Liver (tissue), 9 donors: ENCODE measurements around the gene NCAPD2. TPM values are rescaled to one million over a fixed set of nuclear protein-coding genes. Genes with fewer than 3 reads are reported as not detected.

Source experiments
- DNase-seq: peaks from one replicate; pipeline ENCODE4 v3.0.0-alpha.2; 2017; ENCODE audit warnings: low spot score
- H3K27ac ChIP-seq, 2 donors: one replicate each; pipeline ENCODE4 v1.7.0; 2013; ENCODE audit warnings: inconsistent platforms in 2 of 2, low read length in 2 of 2, control low read depth in 1 of 2, low read depth in 1 of 2, mild to moderate bottlenecking in 1 of 2
- H3K27me3 ChIP-seq, 4 donors: one replicate each; pipeline versions ENCODE4 v1.6.1 to v1.7.0; 2013; ENCODE audit warnings: low read length in 3 of 4, inconsistent platforms in 1 of 4, mild to moderate bottlenecking in 1 of 4, moderate library complexity in 1 of 4; ENCODE audit not compliant: control insufficient read depth in 4 of 4, insufficient read depth in 4 of 4
- H3K36me3 ChIP-seq, 4 donors: one replicate each; pipeline versions ENCODE4 v1.6.1 to v1.7.0; 2013; ENCODE audit warnings: low read length in 3 of 4, mild to moderate bottlenecking in 3 of 4, low read depth in 1 of 4, moderate library complexity in 1 of 4; ENCODE audit not compliant: control insufficient read depth in 4 of 4, insufficient read depth in 3 of 4
- H3K4me1 ChIP-seq, 4 donors: one replicate each; pipeline versions ENCODE4 v1.6.1 to v1.7.0; 2013; ENCODE audit warnings: low read length in 3 of 4, mild to moderate bottlenecking in 3 of 4, moderate library complexity in 1 of 4; ENCODE audit not compliant: control insufficient read depth in 4 of 4, insufficient read depth in 4 of 4
- H3K4me3 ChIP-seq, 3 donors: one replicate each; pipeline versions ENCODE4 v1.6.1 to v1.7.0; 2013; ENCODE audit warnings: low read length in 3 of 3, control low read depth in 1 of 3, low read depth in 1 of 3, mild to moderate bottlenecking in 1 of 3
- H3K9ac ChIP-seq, 2 donors: one replicate each; pipeline ENCODE4 v1.7.0; 2013; ENCODE audit warnings: low read length in 2 of 2, mild to moderate bottlenecking in 2 of 2, moderate library complexity in 2 of 2, control low read depth in 1 of 2, low read depth in 1 of 2
- H3K9me3 ChIP-seq, 4 donors: one replicate each; pipeline versions ENCODE4 v1.6.1 to v1.7.0; 2013; ENCODE audit warnings: low read length in 3 of 4; ENCODE audit not compliant: control insufficient read depth in 4 of 4
- EGR1 ChIP-seq, 2 donors: IDR thresholded peaks; 2 replicates each; pipeline ENCODE4 v1.6.1; 2016 to 2018; ENCODE audit warnings: antibody characterized with exemption in 2 of 2, low read depth in 2 of 2
- GABPA ChIP-seq, 2 donors: IDR thresholded peaks in 1 of 2; conservative IDR thresholded peaks in 1 of 2; 2 replicates each; pipeline ENCODE4 v1.6.1; 2016; ENCODE audit warnings: antibody characterized with exemption in 2 of 2, mild to moderate bottlenecking in 1 of 2, moderate library complexity in 1 of 2
- HNF4A ChIP-seq, 2 donors: conservative IDR thresholded peaks; 2 replicates each; pipeline ENCODE4 v1.6.1; 2016; ENCODE audit warnings: antibody characterized with exemption in 2 of 2, mild to moderate bottlenecking in 2 of 2
- HNF4G ChIP-seq: IDR thresholded peaks from 2 replicates; pipeline ENCODE4 v1.6.1; 2016; ENCODE audit warnings: antibody characterized with exemption
- JUND ChIP-seq, 2 donors: IDR thresholded peaks; 2 replicates each; pipeline ENCODE4 v1.6.1; 2016; ENCODE audit warnings: antibody characterized with exemption in 2 of 2
- NR2F2 ChIP-seq: IDR thresholded peaks from 2 replicates; pipeline ENCODE4 v1.6.1; 2016; ENCODE audit warnings: antibody characterized with exemption
- RXRA ChIP-seq, 2 donors: IDR thresholded peaks; 2 replicates each; pipeline ENCODE4 v1.6.1; 2017 to 2018; ENCODE audit warnings: antibody characterized with exemption in 2 of 2, mild to moderate bottlenecking in 1 of 2
- TAF1 ChIP-seq: conservative IDR thresholded peaks from 2 replicates; pipeline ENCODE4 v1.6.1; 2016; ENCODE audit warnings: antibody characterized with exemption, mild to moderate bottlenecking
- YY1 ChIP-seq: IDR thresholded peaks from 2 replicates; pipeline ENCODE4 v1.6.1; 2016; ENCODE audit warnings: antibody characterized with exemption, mild to moderate bottlenecking
- WGBS: extraction: QIAGEN DNeasy Blood & Tissue Kit; methylation state at CpG from one replicate; pipeline ENCODE4 v1.1.7; 2013; 5-methylcytosine and 5-hydroxymethylcytosine counted together
- polyA plus RNA-seq, 2 donors: library from polyadenylated mRNA; stranded (reverse) in 1 of 2; unstranded in 1 of 2; fragments of 200-250 nt in 1 of 2; fragments of >200 nt in 1 of 2; fragmentation: Nextera tagmentation in 1 of 2; extraction: Ambion mirVana in 1 of 2; gene quantifications; one replicate each; pipeline versions ENCODE4 v1.2.1 to v1.2.3, GENCODE V29; 2013 to 2015
- total RNA-seq, 2 donors: library from RNA; depleted of rRNA; stranded (reverse); fragments of >200 nt; gene quantifications; one replicate each; pipeline ENCODE4 v1.2.3, GENCODE V29; 2014
- TF ChIP-seq, protein P1 (sequence below): IDR thresholded peaks from 2 replicates; pipeline ENCODE4 v1.6.1; 2016; ENCODE audit warnings: antibody characterized with exemption, mild to moderate bottlenecking
- TF ChIP-seq, protein P2 (sequence below): IDR thresholded peaks from 2 replicates; pipeline ENCODE4 v1.6.1; 2016; ENCODE audit warnings: antibody characterized with exemption
- TF ChIP-seq, protein P3 (sequence below): fragments of 150-350 bp; IDR thresholded peaks from 2 replicates; pipeline ENCODE4 v1.5.1; 2017; ENCODE audit warnings: improper control_type of control experiment, low read depth, low read length; ENCODE audit not compliant: missing input control
- TF ChIP-seq, protein P4 (sequence below): IDR thresholded peaks from 2 replicates; pipeline ENCODE4 v1.6.1; 2016; ENCODE audit warnings: antibody characterized with exemption
- TF ChIP-seq, protein P5 (sequence below): IDR thresholded peaks from 2 replicates; pipeline ENCODE4 v1.6.1; 2016; ENCODE audit warnings: antibody characterized with exemption
- donor health status: healthy.
- donor health status: healthy.
- donor health status: healthy.
- donor health status: healthy.
- donor health status: healthy.

NCAPD2 gene
- total and polyA plus RNA-seq, 4 donors: 2.0 to 55.1 (median 7.4) TPM

DNA sequence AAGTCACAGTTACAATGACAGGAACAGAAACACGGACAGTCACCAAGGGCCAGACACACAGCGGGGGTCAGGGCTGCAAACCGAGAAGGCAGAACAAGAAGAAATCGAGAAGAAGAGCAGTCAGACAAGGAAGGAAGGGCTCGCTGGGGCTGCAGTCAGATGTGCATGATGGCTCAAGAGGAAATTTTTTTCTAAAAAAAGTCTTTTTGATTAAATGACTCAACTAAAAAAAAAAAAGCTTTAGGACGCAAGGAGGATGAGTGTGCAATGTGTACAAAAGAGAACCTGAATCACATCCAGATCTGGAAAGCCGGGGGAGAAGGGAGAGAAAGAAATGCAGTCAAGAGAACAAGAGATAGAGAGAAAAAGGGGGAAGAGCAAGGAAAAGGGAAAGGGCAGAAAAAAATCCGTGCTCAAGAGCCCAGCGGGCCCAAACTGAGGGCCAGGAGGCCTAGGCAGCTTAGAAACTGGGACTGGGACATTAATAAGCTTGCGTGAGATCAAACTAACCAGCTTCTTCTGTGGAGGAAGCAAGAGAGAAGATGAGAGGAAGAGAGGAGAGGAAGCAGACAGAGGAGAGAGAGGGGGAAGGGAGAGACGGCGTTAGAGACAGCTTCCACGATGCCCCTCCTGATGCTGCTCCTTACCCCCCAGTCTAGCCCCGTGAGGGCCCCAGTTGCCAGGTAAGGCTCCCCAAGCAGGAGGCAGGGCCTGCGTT, 55.2 kb downstream of the NCAPD2 start:
- no peak for DNase-seq
- TF ChIP-seq YY1 (no peak), GABPA (IDR thresholded peaks at IDR 0.05 in 1 of 2, conservative IDR thresholded peaks at IDR 0.05 in 1 of 2) (no peak), HNF4G (no peak), HNF4A (conservative IDR thresholded peaks at IDR 0.05) (no peak)
- TF ChIP-seq, protein P1, sequence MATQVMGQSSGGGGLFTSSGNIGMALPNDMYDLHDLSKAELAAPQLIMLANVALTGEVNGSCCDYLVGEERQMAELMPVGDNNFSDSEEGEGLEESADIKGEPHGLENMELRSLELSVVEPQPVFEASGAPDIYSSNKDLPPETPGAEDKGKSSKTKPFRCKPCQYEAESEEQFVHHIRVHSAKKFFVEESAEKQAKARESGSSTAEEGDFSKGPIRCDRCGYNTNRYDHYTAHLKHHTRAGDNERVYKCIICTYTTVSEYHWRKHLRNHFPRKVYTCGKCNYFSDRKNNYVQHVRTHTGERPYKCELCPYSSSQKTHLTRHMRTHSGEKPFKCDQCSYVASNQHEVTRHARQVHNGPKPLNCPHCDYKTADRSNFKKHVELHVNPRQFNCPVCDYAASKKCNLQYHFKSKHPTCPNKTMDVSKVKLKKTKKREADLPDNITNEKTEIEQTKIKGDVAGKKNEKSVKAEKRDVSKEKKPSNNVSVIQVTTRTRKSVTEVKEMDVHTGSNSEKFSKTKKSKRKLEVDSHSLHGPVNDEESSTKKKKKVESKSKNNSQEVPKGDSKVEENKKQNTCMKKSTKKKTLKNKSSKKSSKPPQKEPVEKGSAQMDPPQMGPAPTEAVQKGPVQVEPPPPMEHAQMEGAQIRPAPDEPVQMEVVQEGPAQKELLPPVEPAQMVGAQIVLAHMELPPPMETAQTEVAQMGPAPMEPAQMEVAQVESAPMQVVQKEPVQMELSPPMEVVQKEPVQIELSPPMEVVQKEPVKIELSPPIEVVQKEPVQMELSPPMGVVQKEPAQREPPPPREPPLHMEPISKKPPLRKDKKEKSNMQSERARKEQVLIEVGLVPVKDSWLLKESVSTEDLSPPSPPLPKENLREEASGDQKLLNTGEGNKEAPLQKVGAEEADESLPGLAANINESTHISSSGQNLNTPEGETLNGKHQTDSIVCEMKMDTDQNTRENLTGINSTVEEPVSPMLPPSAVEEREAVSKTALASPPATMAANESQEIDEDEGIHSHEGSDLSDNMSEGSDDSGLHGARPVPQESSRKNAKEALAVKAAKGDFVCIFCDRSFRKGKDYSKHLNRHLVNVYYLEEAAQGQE: no peak
- no peaks in the 10 kb centered on the region for H3K9me3 ChIP-seq
- no peaks in the 10 kb centered on the region for H3K27me3 ChIP-seq
- 85% methylated on average over 15 of the region's 15 CpGs for WGBS
- peaks cover 3 to 26% (median 19%) of the 10 kb centered on the region in 4 donors for H3K36me3 ChIP-seq
- H3K4me1 ChIP-seq: peaks cover 0 to 27% (median 16%) of the 10 kb centered on the region in 4 donors
- no peak overlapping the region for H3K9ac ChIP-seq
- H3K27ac ChIP-seq: peak overlapping the region; percentile 21 to 58
- H3K4me3 ChIP-seq: no peak overlapping the region

DNA sequence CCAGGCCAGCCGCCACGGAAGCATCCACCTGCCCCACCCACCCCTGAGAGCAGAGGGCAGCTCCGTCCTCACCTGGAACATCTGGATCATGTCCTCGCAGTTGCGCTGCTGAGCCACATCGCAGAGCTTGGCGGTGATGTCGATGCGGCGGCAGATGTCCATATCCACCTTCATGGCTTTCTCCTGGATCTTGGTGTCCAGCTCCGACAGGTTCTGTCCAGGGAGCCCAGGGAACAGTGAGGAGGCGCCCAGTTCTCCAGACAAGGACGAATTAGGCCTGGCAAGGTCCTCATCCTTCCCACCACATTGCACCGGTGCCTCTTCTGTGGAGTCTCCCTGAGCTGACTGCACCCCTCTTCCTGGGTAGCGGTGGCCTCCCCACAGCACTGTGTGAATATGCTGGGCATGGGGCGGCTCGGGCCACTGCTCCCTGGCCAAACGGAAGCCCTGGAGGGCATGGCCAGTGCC, 55.8 kb downstream of the NCAPD2 start:
- H3K9ac ChIP-seq: no peak overlapping the region
- 96% methylated on average over 18 of the region's 18 CpGs for WGBS
- peaks cover 0 to 33% (median 22%) of the 10 kb centered on the region in 4 donors for H3K4me1 ChIP-seq
- H3K4me3 ChIP-seq: no peak overlapping the region
- peak overlapping the region in 1 of 2 donors; percentile 58 for H3K27ac ChIP-seq
- no peak for TF ChIP-seq HNF4G
- TF ChIP-seq YY1: no peak
- TF ChIP-seq, protein P2, sequence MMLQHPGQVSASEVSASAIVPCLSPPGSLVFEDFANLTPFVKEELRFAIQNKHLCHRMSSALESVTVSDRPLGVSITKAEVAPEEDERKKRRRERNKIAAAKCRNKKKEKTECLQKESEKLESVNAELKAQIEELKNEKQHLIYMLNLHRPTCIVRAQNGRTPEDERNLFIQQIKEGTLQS: no peak
- no peak for TF ChIP-seq HNF4A (conservative IDR thresholded peaks at IDR 0.05)
- no peak for TF ChIP-seq EGR1 (IDR thresholded peaks at IDR 0.05; ENCODE audit: low read depth in 2 of 2)
- TF ChIP-seq, protein P3, sequence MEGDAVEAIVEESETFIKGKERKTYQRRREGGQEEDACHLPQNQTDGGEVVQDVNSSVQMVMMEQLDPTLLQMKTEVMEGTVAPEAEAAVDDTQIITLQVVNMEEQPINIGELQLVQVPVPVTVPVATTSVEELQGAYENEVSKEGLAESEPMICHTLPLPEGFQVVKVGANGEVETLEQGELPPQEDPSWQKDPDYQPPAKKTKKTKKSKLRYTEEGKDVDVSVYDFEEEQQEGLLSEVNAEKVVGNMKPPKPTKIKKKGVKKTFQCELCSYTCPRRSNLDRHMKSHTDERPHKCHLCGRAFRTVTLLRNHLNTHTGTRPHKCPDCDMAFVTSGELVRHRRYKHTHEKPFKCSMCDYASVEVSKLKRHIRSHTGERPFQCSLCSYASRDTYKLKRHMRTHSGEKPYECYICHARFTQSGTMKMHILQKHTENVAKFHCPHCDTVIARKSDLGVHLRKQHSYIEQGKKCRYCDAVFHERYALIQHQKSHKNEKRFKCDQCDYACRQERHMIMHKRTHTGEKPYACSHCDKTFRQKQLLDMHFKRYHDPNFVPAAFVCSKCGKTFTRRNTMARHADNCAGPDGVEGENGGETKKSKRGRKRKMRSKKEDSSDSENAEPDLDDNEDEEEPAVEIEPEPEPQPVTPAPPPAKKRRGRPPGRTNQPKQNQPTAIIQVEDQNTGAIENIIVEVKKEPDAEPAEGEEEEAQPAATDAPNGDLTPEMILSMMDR: no peak
- TF ChIP-seq, protein P4, sequence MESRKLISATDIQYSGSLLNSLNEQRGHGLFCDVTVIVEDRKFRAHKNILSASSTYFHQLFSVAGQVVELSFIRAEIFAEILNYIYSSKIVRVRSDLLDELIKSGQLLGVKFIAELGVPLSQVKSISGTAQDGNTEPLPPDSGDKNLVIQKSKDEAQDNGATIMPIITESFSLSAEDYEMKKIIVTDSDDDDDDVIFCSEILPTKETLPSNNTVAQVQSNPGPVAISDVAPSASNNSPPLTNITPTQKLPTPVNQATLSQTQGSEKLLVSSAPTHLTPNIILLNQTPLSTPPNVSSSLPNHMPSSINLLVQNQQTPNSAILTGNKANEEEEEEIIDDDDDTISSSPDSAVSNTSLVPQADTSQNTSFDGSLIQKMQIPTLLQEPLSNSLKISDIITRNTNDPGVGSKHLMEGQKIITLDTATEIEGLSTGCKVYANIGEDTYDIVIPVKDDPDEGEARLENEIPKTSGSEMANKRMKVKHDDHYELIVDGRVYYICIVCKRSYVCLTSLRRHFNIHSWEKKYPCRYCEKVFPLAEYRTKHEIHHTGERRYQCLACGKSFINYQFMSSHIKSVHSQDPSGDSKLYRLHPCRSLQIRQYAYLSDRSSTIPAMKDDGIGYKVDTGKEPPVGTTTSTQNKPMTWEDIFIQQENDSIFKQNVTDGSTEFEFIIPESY: no peak
- no peak for TF ChIP-seq JUND (IDR thresholded peaks at IDR 0.05)
- no peak for TF ChIP-seq NR2F2
- no peak for TF ChIP-seq RXRA (IDR thresholded peaks at IDR 0.05)
- no peak for TF ChIP-seq TAF1
- TF ChIP-seq, protein P5, sequence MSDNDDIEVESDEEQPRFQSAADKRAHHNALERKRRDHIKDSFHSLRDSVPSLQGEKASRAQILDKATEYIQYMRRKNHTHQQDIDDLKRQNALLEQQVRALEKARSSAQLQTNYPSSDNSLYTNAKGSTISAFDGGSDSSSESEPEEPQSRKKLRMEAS: no peak
- TF ChIP-seq GABPA (IDR thresholded peaks at IDR 0.05 in 1 of 2, conservative IDR thresholded peaks at IDR 0.05 in 1 of 2): no peak
- no peaks in the 10 kb centered on the region for H3K9me3 ChIP-seq
- no peak for DNase-seq
- H3K36me3 ChIP-seq: peaks cover 3 to 23% (median 18%) of the 10 kb centered on the region in 4 donors
- H3K27me3 ChIP-seq: no peaks in the 10 kb centered on the region
